HepG2 (cell line): ENCODE data around the gene CAPG. TPM values are rescaled to one million over a fixed set of nuclear protein-coding genes. Genes with fewer than 3 reads are reported as not detected.

Experiments used
- ATF7 ChIP-seq, 2 experiments: fragments of 450-650 bp in 1 of 2; sonication (generic) in 1 of 2; formaldehyde crosslinking in 1 of 2; IDR thresholded peaks; 2 replicates each; pipeline versions ENCODE4 v1.4.0 to v1.6.1; 2016 to 2020; ENCODE audit warnings: antibody characterized with exemption in 1 of 2, mild to moderate bottlenecking in 1 of 2, missing genetic modification reagents in 1 of 2
- CAMTA2 ChIP-seq: sonication (generic); formaldehyde crosslinking; IDR thresholded peaks from 2 replicates; pipeline ENCODE4 v1.4.0; 2020; ENCODE audit warnings: mild to moderate bottlenecking, missing genetic modification reagents, borderline replicate concordance
- CBFB ChIP-seq: sonication (generic); formaldehyde crosslinking; IDR thresholded peaks from 2 replicates; pipeline ENCODE4 v1.4.0; 2020; ENCODE audit warnings: missing genetic modification reagents
- DPF2 ChIP-seq: sonication (generic); formaldehyde crosslinking; IDR thresholded peaks from 2 replicates; pipeline ENCODE4 v1.4.0; 2020; ENCODE audit warnings: mild to moderate bottlenecking, low read depth, missing genetic modification reagents, borderline replicate concordance
- FOXC1 ChIP-seq: sonication (generic); formaldehyde crosslinking; IDR thresholded peaks from 2 replicates; pipeline ENCODE4 v1.8.0; 2022; ENCODE audit warnings: mild to moderate bottlenecking, missing genetic modification reagents, borderline replicate concordance
- KDM2A ChIP-seq: sonication (generic); formaldehyde crosslinking; IDR thresholded peaks from 2 replicates; pipeline ENCODE4 v1.4.0; 2020; ENCODE audit warnings: low read depth, missing genetic modification reagents, borderline replicate concordance
- MATR3 ChIP-seq: sonication (generic); formaldehyde crosslinking; IDR thresholded peaks from 2 replicates; pipeline ENCODE4 v1.4.0; 2020; ENCODE audit warnings: missing genetic modification reagents
- NFATC3 ChIP-seq: sonication (generic); formaldehyde crosslinking; IDR thresholded peaks from 2 replicates; pipeline ENCODE4 v1.5.1; 2020; ENCODE audit warnings: mild to moderate bottlenecking, missing genetic modification reagents
- NKX3-1 ChIP-seq: sonication (generic); formaldehyde crosslinking; IDR thresholded peaks from 2 replicates; pipeline ENCODE4 v1.5.0; 2020; ENCODE audit warnings: missing genetic modification reagents
- SATB2 ChIP-seq: sonication (generic); formaldehyde crosslinking; IDR thresholded peaks from 2 replicates; pipeline ENCODE4 v1.5.0; 2020; ENCODE audit warnings: missing genetic modification reagents
- SOX5 ChIP-seq: IDR thresholded peaks from 2 replicates; pipeline ENCODE4 v1.6.1; 2016; ENCODE audit warnings: borderline replicate concordance
- ZBTB8A ChIP-seq: sonication (generic); formaldehyde crosslinking; IDR thresholded peaks from 2 replicates; pipeline ENCODE4 v1.4.0; 2020; ENCODE audit warnings: mild to moderate bottlenecking, low read depth, missing genetic modification reagents, borderline replicate concordance
- ZFY ChIP-seq: sonication (generic); formaldehyde crosslinking; IDR thresholded peaks from 2 replicates; pipeline ENCODE4 v1.4.0; 2020; ENCODE audit warnings: missing genetic modification reagents
- ZNF180 ChIP-seq: sonication (generic); formaldehyde crosslinking; IDR thresholded peaks from 2 replicates; pipeline ENCODE4 v1.4.0; 2020; ENCODE audit warnings: low read depth, missing genetic modification reagents, borderline replicate concordance
- ZNF614 ChIP-seq: IDR thresholded peaks from 2 replicates; pipeline ENCODE4 v1.6.1; 2018; ENCODE audit warnings: missing biosample characterization, missing genetic modification reagents, inconsistent platforms, borderline replicate concordance
- ZNF672 ChIP-seq: sonication (generic); formaldehyde crosslinking; IDR thresholded peaks from 2 replicates; pipeline ENCODE4 v1.8.1; 2022; ENCODE audit warnings: missing genetic modification reagents
- ZNF768 ChIP-seq: sonication (generic); formaldehyde crosslinking; IDR thresholded peaks from 2 replicates; pipeline ENCODE4 v1.4.0; 2020; ENCODE audit warnings: missing genetic modification reagents
- ZNF776 ChIP-seq: sonication (generic); formaldehyde crosslinking; IDR thresholded peaks from 2 replicates; pipeline ENCODE4 v1.4.0; 2020; ENCODE audit warnings: mild to moderate bottlenecking, missing genetic modification reagents
- ZSCAN20 ChIP-seq: sonication (generic); formaldehyde crosslinking; IDR thresholded peaks from 2 replicates; pipeline ENCODE4 v1.4.0; 2020; ENCODE audit warnings: missing genetic modification reagents, mild to moderate bottlenecking, borderline replicate concordance
- polyA plus RNA-seq, 8 experiments: library from polyadenylated mRNA; depleted of rRNA in 3 of 8; stranded (reverse) in 7 of 8; unstranded in 1 of 8; fragments of >200 nt; fragmentation: Illumina TruSeq in 4 of 8; extraction: Trizol in 4 of 8; gene quantifications; 2 replicates each; pipeline versions ENCODE4 v1.2.1 to v1.2.3, GENCODE V29; 2011 to 2016; ENCODE audit warnings: low read depth in 4 of 8, missing spikeins in 1 of 8, mixed read lengths in 1 of 8; ENCODE audit not compliant: insufficient read depth in 1 of 8
- total RNA-seq, 5 experiments: library from RNA; depleted of rRNA; stranded (reverse); fragments of >200 nt; fragmentation: Illumina TruSeq; extraction: Trizol; gene quantifications; 2 replicates each; pipeline ENCODE4 v1.2.3, GENCODE V29; 2016; ENCODE audit warnings: low read depth in 1 of 5
- TF ChIP-seq, protein P1 (sequence below): sonication (generic); formaldehyde crosslinking; conservative IDR thresholded peaks from 2 replicates; pipeline ENCODE4 v1.4.0; 2020; ENCODE audit warnings: missing genetic modification reagents
- TF ChIP-seq, protein P2 (sequence below): fragments of 450-650 bp; IDR thresholded peaks from 2 replicates; pipeline ENCODE4 v1.6.1; 2016
- TF ChIP-seq, protein P3 (sequence below): sonication (generic); formaldehyde crosslinking; IDR thresholded peaks from 2 replicates; pipeline ENCODE4 v1.5.0; 2020; ENCODE audit warnings: missing genetic modification reagents
- TF ChIP-seq, protein P4 (sequence below): sonication (generic); formaldehyde crosslinking; IDR thresholded peaks from 2 replicates; pipeline ENCODE4 v1.4.0; 2020; ENCODE audit warnings: missing genetic modification reagents

The CAPG gene
- total and polyA plus RNA-seq, 2 of the 13 experiments (the other 11 are each of a cell fraction or from before 2014, with no cell fraction given) = 12.7 to 18.2 TPM

DNA sequence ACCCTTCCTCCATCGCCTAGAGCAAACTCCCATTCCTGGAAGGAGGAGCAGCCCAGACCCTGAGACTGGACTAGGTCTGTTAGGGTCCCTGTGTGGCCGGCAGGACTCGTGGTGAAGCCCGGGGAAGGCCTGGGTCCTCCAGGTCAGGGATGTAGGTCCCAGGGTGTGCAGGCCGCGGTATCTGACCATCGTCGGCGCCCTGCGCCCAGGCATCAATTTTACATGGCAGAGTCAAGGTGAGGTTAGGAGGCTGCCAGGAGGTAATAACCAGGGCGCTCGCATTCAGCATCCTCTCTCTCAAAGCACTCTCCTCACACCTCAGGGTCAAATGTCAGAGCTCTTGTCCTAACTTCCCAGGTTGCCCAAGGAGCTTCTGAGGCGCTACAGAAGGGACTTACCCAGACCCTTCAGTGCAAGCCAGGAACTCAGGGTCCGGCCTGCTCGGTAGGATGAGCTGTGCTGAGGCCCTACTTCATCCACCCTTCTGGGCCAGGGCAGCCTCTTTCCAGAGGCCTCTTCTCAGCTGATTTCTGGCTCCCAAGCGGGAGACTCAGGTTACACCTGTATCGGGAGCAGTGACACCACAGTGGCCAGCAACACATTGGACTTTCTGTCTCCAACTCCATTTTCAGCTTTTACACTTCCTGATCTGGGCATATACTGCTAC is 9.0 kb upstream of the CAPG start (continued):
- TF ChIP-seq ZNF614 (CRISPR knock-in tag) = no peak
- TF ChIP-seq NFATC3 (CRISPR knock-in tag) = no peak
- no peak for TF ChIP-seq SATB2 (CRISPR knock-in tag)
- TF ChIP-seq ATF7 (IDR thresholded peaks at IDR 0.05) = no peak
- TF ChIP-seq ATF7 (CRISPR knock-in tag; IDR thresholded peaks at IDR 0.05) = no peak
- TF ChIP-seq FOXC1 = peak; percentile 10; the same call in 1 of the 2 replicates
- TF ChIP-seq, protein P1, sequence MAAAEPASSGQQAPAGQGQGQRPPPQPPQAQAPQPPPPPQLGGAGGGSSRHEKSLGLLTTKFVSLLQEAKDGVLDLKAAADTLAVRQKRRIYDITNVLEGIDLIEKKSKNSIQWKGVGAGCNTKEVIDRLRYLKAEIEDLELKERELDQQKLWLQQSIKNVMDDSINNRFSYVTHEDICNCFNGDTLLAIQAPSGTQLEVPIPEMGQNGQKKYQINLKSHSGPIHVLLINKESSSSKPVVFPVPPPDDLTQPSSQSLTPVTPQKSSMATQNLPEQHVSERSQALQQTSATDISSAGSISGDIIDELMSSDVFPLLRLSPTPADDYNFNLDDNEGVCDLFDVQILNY (CRISPR knock-in tag) = no peak
- TF ChIP-seq ZNF776 = no peak
- TF ChIP-seq ZNF768 = no peak
- no peak for TF ChIP-seq ZNF180 (CRISPR knock-in tag)
- TF ChIP-seq ZNF672 (CRISPR knock-in tag) = no peak
- TF ChIP-seq, protein P2, sequence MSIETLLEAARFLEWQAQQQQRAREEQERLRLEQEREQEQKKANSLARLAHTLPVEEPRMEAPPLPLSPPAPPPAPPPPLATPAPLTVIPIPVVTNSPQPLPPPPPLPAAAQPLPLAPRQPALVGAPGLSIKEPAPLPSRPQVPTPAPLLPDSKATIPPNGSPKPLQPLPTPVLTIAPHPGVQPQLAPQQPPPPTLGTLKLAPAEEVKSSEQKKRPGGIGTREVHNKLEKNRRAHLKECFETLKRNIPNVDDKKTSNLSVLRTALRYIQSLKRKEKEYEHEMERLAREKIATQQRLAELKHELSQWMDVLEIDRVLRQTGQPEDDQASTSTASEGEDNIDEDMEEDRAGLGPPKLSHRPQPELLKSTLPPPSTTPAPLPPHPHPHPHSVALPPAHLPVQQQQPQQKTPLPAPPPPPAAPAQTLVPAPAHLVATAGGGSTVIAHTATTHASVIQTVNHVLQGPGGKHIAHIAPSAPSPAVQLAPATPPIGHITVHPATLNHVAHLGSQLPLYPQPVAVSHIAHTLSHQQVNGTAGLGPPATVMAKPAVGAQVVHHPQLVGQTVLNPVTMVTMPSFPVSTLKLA = no peak
- no peak for TF ChIP-seq CAMTA2
- no peak for TF ChIP-seq ZSCAN20 (CRISPR knock-in tag)
- TF ChIP-seq KDM2A (CRISPR knock-in tag) = 0 out of 2 replicates have a peak, but pooled peaks have one; percentile 8
- no peak for TF ChIP-seq NKX3-1 (CRISPR knock-in tag)
- no peak; the same call in 1 of the 2 replicates for TF ChIP-seq ZFY
- no peak for TF ChIP-seq MATR3
- 0 out of 2 replicates have a peak, but pooled peaks have one; percentile 12 for TF ChIP-seq ZBTB8A
- no peak; the same call in 1 of the 2 replicates for TF ChIP-seq DPF2 (CRISPR knock-in tag)
- TF ChIP-seq, protein P3, sequence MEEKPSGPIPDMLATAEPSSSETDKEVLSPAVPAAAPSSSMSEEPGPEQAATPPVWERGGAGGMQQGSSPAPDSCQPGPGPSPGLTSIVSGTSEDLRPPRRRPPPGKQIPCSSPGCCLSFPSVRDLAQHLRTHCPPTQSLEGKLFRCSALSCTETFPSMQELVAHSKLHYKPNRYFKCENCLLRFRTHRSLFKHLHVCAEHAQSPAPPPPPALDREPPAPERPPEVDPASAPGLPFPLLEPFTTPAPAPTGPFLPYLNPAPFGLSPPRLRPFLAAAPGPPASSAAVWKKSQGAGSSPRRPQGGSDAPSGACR = no peak
- TF ChIP-seq CBFB (CRISPR knock-in tag) = no peak
- TF ChIP-seq, protein P4, sequence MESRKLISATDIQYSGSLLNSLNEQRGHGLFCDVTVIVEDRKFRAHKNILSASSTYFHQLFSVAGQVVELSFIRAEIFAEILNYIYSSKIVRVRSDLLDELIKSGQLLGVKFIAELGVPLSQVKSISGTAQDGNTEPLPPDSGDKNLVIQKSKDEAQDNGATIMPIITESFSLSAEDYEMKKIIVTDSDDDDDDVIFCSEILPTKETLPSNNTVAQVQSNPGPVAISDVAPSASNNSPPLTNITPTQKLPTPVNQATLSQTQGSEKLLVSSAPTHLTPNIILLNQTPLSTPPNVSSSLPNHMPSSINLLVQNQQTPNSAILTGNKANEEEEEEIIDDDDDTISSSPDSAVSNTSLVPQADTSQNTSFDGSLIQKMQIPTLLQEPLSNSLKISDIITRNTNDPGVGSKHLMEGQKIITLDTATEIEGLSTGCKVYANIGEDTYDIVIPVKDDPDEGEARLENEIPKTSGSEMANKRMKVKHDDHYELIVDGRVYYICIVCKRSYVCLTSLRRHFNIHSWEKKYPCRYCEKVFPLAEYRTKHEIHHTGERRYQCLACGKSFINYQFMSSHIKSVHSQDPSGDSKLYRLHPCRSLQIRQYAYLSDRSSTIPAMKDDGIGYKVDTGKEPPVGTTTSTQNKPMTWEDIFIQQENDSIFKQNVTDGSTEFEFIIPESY (CRISPR knock-in tag) = no peak
- no peak for TF ChIP-seq SOX5 (CRISPR knock-in tag)
